Measurements from ENCODE around the gene CYP2U1. TPM values are rescaled to one million over a fixed set of nuclear protein-coding genes. Genes with fewer than 3 reads are reported as not detected.
"Not testable (repeated sequence)": the region's sequence is repeated elsewhere in the genome, so short reads cannot be mapped to it uniquely, and the experiment has no call there.

CYP2U1 gene
- polyA plus RNA-seq, 3 donors = 5.1 to 6.1 (median 5.8) TPM

GRCh38 chr4:107916623-107917022 lies 14.7 kb upstream of the CYP2U1 start:
- no peak for DNase-seq (ENCODE audit: low read depth in 3 of 3, low spot score in 2 of 3)

GRCh38 chr4:107917500-107917899 lies 13.8 kb upstream of the CYP2U1 start:
- no peak for DNase-seq (ENCODE audit: low read depth in 3 of 3, low spot score in 2 of 3)

- DNase-seq (ENCODE audit: low read depth in 3 of 3, low spot score in 2 of 3) = no peak
Measured at GRCh38 chr4:107922486-107923473, 8.6 kb upstream of the CYP2U1 start.

- not testable (repeated sequence) for DNase-seq (ENCODE audit: low read depth in 3 of 3, low spot score in 2 of 3)
Measured at GRCh38 chr4:107925713-107926112, 5.6 kb upstream of the CYP2U1 start.

GRCh38 chr4:107926875-107927274 lies 4.5 kb upstream of the CYP2U1 start:
- DNase-seq (ENCODE audit: low read depth in 3 of 3, low spot score in 2 of 3) = not testable (repeated sequence)

- no peak for DNase-seq (ENCODE audit: low read depth in 3 of 3, low spot score in 2 of 3)
Measured at GRCh38 chr4:107931775-107932321, 499 bp downstream of the CYP2U1 start.

GRCh38 chr4:107935246-107935645 lies 3.9 kb downstream of the CYP2U1 start:
- no peak for DNase-seq (ENCODE audit: low read depth in 3 of 3, low spot score in 2 of 3)

GRCh38 chr4:107937040-107937439 lies 5.7 kb downstream of the CYP2U1 start:
- DNase-seq (ENCODE audit: low read depth in 3 of 3, low spot score in 2 of 3) = no peak

- DNase-seq (ENCODE audit: low read depth in 3 of 3, low spot score in 2 of 3) = no peak
Measured at GRCh38 chr4:107939307-107939706, 8.0 kb downstream of the CYP2U1 start.

GRCh38 chr4:107945809-107946208 lies 14.5 kb downstream of the CYP2U1 start:
- no peak for DNase-seq (ENCODE audit: low read depth in 3 of 3, low spot score in 2 of 3)

- DNase-seq (ENCODE audit: low read depth in 3 of 3, low spot score in 2 of 3) = no peak
Measured at GRCh38 chr4:107950746-107951540, 19.6 kb downstream of the CYP2U1 start.

GRCh38 chr4:107951551-107951950 lies 20.2 kb downstream of the CYP2U1 start:
- DNase-seq (ENCODE audit: low read depth in 3 of 3, low spot score in 2 of 3) = no peak

GRCh38 chr4:107956011-107956410 lies 24.7 kb downstream of the CYP2U1 start:
- DNase-seq (ENCODE audit: low read depth in 3 of 3, low spot score in 2 of 3) = no peak

GRCh38 chr4:107966903-107967302 lies 35.6 kb downstream of the CYP2U1 start:
- no peak for DNase-seq (ENCODE audit: low read depth in 3 of 3, low spot score in 2 of 3)

- DNase-seq (ENCODE audit: low read depth in 3 of 3, low spot score in 2 of 3) = not testable (repeated sequence)
Measured at GRCh38 chr4:107967519-107967918, 36.2 kb downstream of the CYP2U1 start.

GRCh38 chr4:107967921-107968320 lies 36.6 kb downstream of the CYP2U1 start:
- not testable (repeated sequence) for DNase-seq (ENCODE audit: low read depth in 3 of 3, low spot score in 2 of 3)

- no peak for DNase-seq (ENCODE audit: low read depth in 3 of 3, low spot score in 2 of 3)
Measured at GRCh38 chr4:107970063-107970798, 38.9 kb downstream of the CYP2U1 start.

- DNase-seq (ENCODE audit: low read depth in 3 of 3, low spot score in 2 of 3) = no peak
Measured at GRCh38 chr4:107972605-107973004, 41.3 kb downstream of the CYP2U1 start.

- DNase-seq (ENCODE audit: low read depth in 3 of 3, low spot score in 2 of 3) = no peak
Measured at GRCh38 chr4:107974523-107974922, 43.2 kb downstream of the CYP2U1 start.

GRCh38 chr4:107977482-107977881 lies 46.1 kb downstream of the CYP2U1 start:
- no peak for DNase-seq (ENCODE audit: low read depth in 3 of 3, low spot score in 2 of 3)

Measured in right renal cortex interstitium (tissue), 3 donors.